ENCODE data around the gene RNF222. TPM values are rescaled to one million over a fixed set of nuclear protein-coding genes. Genes with fewer than 3 reads are reported as not detected.

Gene RNF222
- polyA plus RNA-seq, 1 donor (not counting 4 experiments of a cell fraction or from before 2014, with no cell fraction given) = 0.18 TPM

GRCh38 chr17:8402921-8403536 is 5.4 kb upstream of the RNF222 start:
- TF ChIP-seq EZH2 (IDR thresholded peaks at IDR 0.05; ENCODE audit: low read length) = no peak
- no peak for TF ChIP-seq CTCF (optimal IDR thresholded peaks at IDR 0.05 in 1 of 3, IDR thresholded peaks at IDR 0.05 in 1 of 3, conservative IDR thresholded peaks at IDR 0.05 in 1 of 3; ENCODE audit: extremely low read depth in 1 of 3, insufficient read depth in 2 of 3, low read length in 3 of 3)
- Histone ChIP-seq H3K4me2 (ENCODE audit: control insufficient read depth, extremely low read depth, insufficient read depth, low read depth, low read length) (no peak overlapping the region), H3K4me3 (ENCODE audit: control insufficient read depth in 2 of 3, extremely low read depth in 1 of 3, insufficient read depth in 2 of 3, low read depth in 1 of 3, low read length in 3 of 3) (no peak overlapping the region), H3K36me3 (ENCODE audit: control insufficient read depth in 2 of 2, extremely low read depth in 1 of 2, insufficient read depth in 2 of 2, low read length in 2 of 2) (no peaks in the 10 kb centered on the region), H3K27me3 (ENCODE audit: control insufficient read depth, extremely low read depth, insufficient read depth, low read length) (peaks cover 3% of the 10 kb centered on the region), H3K9me3 (ENCODE audit: control insufficient read depth, low read depth, low read length) (no peaks in the 10 kb centered on the region), H2AFZ (ENCODE audit: control insufficient read depth, low read length) (no peak overlapping the region), H3K9ac (ENCODE audit: control insufficient read depth, extremely low read depth, insufficient read depth, low read length) (no peak overlapping the region), H3K4me1 (ENCODE audit: control insufficient read depth, extremely low read depth, insufficient read depth, low read length) (peaks cover 1% of the 10 kb centered on the region), H4K20me1 (ENCODE audit: control insufficient read depth, extremely low read depth, insufficient read depth, low read length) (no peaks in the 10 kb centered on the region), H3K27ac (ENCODE audit: control insufficient read depth, insufficient read depth, low read length) (no peak overlapping the region), H3K79me2 (ENCODE audit: control insufficient read depth, insufficient read depth, low read length) (no peaks in the 10 kb centered on the region), H3K9me1 (ENCODE audit: control insufficient read depth, extremely low read depth, insufficient read depth, low read length) (no peaks in the 10 kb centered on the region)
- dilution Hi-C loops (cut with MboI; ENCODE audit: extremely low pct_ligation_motif_present, low sequenced_read_pairs) = no loop called here
- no peak for FAIRE-seq
- no peak for DNase-seq (ENCODE audit: low read depth, low spot score)

GRCh38 chr17:8401107-8401506 is 3.5 kb upstream of the RNF222 start:
- Histone ChIP-seq H3K79me2 (ENCODE audit: control insufficient read depth, insufficient read depth, low read length) (no peaks in the 10 kb centered on the region), H3K9ac (ENCODE audit: control insufficient read depth, extremely low read depth, insufficient read depth, low read length) (no peak overlapping the region), H2AFZ (ENCODE audit: control insufficient read depth, low read length) (no peak overlapping the region), H3K36me3 (ENCODE audit: control insufficient read depth in 2 of 2, extremely low read depth in 1 of 2, insufficient read depth in 2 of 2, low read length in 2 of 2) (no peaks in the 10 kb centered on the region), H3K27me3 (ENCODE audit: control insufficient read depth, extremely low read depth, insufficient read depth, low read length) (peaks cover 7% of the 10 kb centered on the region), H3K9me3 (ENCODE audit: control insufficient read depth, low read depth, low read length) (no peaks in the 10 kb centered on the region), H3K4me1 (ENCODE audit: control insufficient read depth, extremely low read depth, insufficient read depth, low read length) (no peaks in the 10 kb centered on the region), H3K4me2 (ENCODE audit: control insufficient read depth, extremely low read depth, insufficient read depth, low read depth, low read length) (no peak overlapping the region), H4K20me1 (ENCODE audit: control insufficient read depth, extremely low read depth, insufficient read depth, low read length) (no peaks in the 10 kb centered on the region), H3K4me3 (ENCODE audit: control insufficient read depth in 2 of 3, extremely low read depth in 1 of 3, insufficient read depth in 2 of 3, low read depth in 1 of 3, low read length in 3 of 3) (no peak overlapping the region), H3K9me1 (ENCODE audit: control insufficient read depth, extremely low read depth, insufficient read depth, low read length) (no peaks in the 10 kb centered on the region), H3K27ac (ENCODE audit: control insufficient read depth, insufficient read depth, low read length) (no peak overlapping the region)
- TF ChIP-seq EZH2 (IDR thresholded peaks at IDR 0.05; ENCODE audit: low read length) = no peak
- TF ChIP-seq CTCF (optimal IDR thresholded peaks at IDR 0.05 in 1 of 3, IDR thresholded peaks at IDR 0.05 in 1 of 3, conservative IDR thresholded peaks at IDR 0.05 in 1 of 3; ENCODE audit: extremely low read depth in 1 of 3, insufficient read depth in 2 of 3, low read length in 3 of 3) = no peak
- FAIRE-seq (no peak), DNase-seq (ENCODE audit: low read depth, low spot score) (no peak)
- dilution Hi-C loops (cut with MboI; ENCODE audit: extremely low pct_ligation_motif_present, low sequenced_read_pairs) = no loop called here
